GM23338 (cell line): ENCODE measurements around the gene FOXJ3. TPM values are rescaled to one million over a fixed set of nuclear protein-coding genes. Genes with fewer than 3 reads are reported as not detected.

Experiments used
- ATAC-seq: fragments of 200-7000 bp; cut with Tn5 transposase; 3 replicates; pipeline ENCODE4 v1.9.1; 2020
- DNase-seq: peaks from one replicate; pipeline ENCODE4 v3.0.0-alpha.2; 2015; ENCODE audit warnings: low spot score
- H2AFZ ChIP-seq: fragments of 200-600 bp; sonication (generic); 2 replicates; pipeline ENCODE4 v1.8.0; 2016; ENCODE audit warnings: antibody characterized with exemption, mild to moderate bottlenecking, moderate library complexity
- H3F3A ChIP-seq: fragments of 200-600 bp; sonication (generic); replicated peaks from 2 replicates; pipeline ENCODE4 v1.8.0; 2017; ENCODE audit warnings: antibody characterized with exemption, mixed run types, low read depth
- H3K27ac ChIP-seq: fragments of 200-600 bp; sonication (generic); 2 replicates; pipeline ENCODE4 v1.6.1; 2016; ENCODE audit warnings: low read depth
- H3K27me3 ChIP-seq: fragments of 200-600 bp; sonication (generic); 2 replicates; pipeline ENCODE4 v1.8.0; 2016; ENCODE audit warnings: mild to moderate bottlenecking, mixed run types, moderate library complexity; ENCODE audit not compliant: insufficient read depth
- H3K36me3 ChIP-seq: fragments of 200-600 bp; sonication (generic); 2 replicates; pipeline ENCODE4 v1.8.0; 2016; ENCODE audit warnings: mild to moderate bottlenecking; ENCODE audit not compliant: insufficient read depth
- H3K4me1 ChIP-seq: fragments of 200-600 bp; sonication (generic); 2 replicates; pipeline ENCODE4 v1.8.0; 2016; ENCODE audit warnings: mild to moderate bottlenecking, moderate library complexity; ENCODE audit not compliant: insufficient read depth
- H3K4me2 ChIP-seq: fragments of 200-600 bp; sonication (generic); 2 replicates; pipeline ENCODE4 v1.7.1; 2017; ENCODE audit warnings: mixed run types
- H3K4me3 ChIP-seq: fragments of 200-600 bp; sonication (generic); 2 replicates; pipeline ENCODE4 v1.6.1; 2016; ENCODE audit warnings: mixed run types
- H3K79me2 ChIP-seq: fragments of 200-600 bp; sonication (generic); replicated peaks from 2 replicates; pipeline ENCODE4 v1.8.0; 2017; ENCODE audit warnings: mild to moderate bottlenecking; ENCODE audit not compliant: insufficient read depth
- H3K9me2 ChIP-seq: fragments of 200-600 bp; sonication (generic); 2 replicates; pipeline ENCODE4 v1.8.0; 2017; ENCODE audit not compliant: insufficient read depth
- H4K20me1 ChIP-seq: fragments of 200-600 bp; sonication (generic); replicated peaks from 2 replicates; pipeline ENCODE4 v1.8.0; 2017; ENCODE audit warnings: mild to moderate bottlenecking; ENCODE audit not compliant: insufficient read depth
- H3K27ac Mint-ChIP-seq: 2 replicates; pipeline ENCODE4 v1.8.0; 2020; ENCODE audit warnings: inconsistent platforms, mild to moderate bottlenecking, moderate library complexity, mixed read lengths
- H3K27me3 Mint-ChIP-seq: 3 replicates; pipeline ENCODE4 v1.8.0; 2022; ENCODE audit warnings: low read depth, mild to moderate bottlenecking, moderate library complexity, mixed read lengths, inconsistent platforms; ENCODE audit not compliant: insufficient read depth, poor library complexity
- H3K36me3 Mint-ChIP-seq: 3 replicates; pipeline ENCODE4 v1.8.0; 2021; ENCODE audit warnings: low read depth, mild to moderate bottlenecking, inconsistent platforms, moderate library complexity, mixed read lengths
- H3K4me1 Mint-ChIP-seq: 3 replicates; pipeline ENCODE4 v1.8.0; 2020; ENCODE audit warnings: mild to moderate bottlenecking, inconsistent platforms, mixed read lengths
- H3K4me3 Mint-ChIP-seq: 3 replicates; pipeline ENCODE4 v1.8.0; 2021; ENCODE audit warnings: moderate library complexity, mild to moderate bottlenecking, inconsistent platforms, mixed read lengths
- H3K9me3 Mint-ChIP-seq: 3 replicates; pipeline ENCODE4 v1.8.0; 2020; ENCODE audit warnings: moderate library complexity, mild to moderate bottlenecking, inconsistent platforms, mixed read lengths
- ETS1 ChIP-seq: IDR thresholded peaks from 2 replicates; pipeline ENCODE4 v1.6.1; 2016; ENCODE audit warnings: antibody characterized with exemption
- EZH2 ChIP-seq: fragments of 200-600 bp; sonication (generic); IDR thresholded peaks from one replicate; pipeline ENCODE4 v1.8.0; 2017; ENCODE audit warnings: antibody characterized with exemption, mild to moderate bottlenecking, low read depth; ENCODE audit not compliant: unreplicated experiment
- JUNB ChIP-seq: IDR thresholded peaks from one replicate; pipeline ENCODE4 v1.6.1; 2016; ENCODE audit warnings: antibody characterized with exemption; ENCODE audit not compliant: unreplicated experiment
- REST ChIP-seq: IDR thresholded peaks from one replicate; pipeline ENCODE4 v1.6.1; 2018; ENCODE audit warnings: antibody characterized with exemption; ENCODE audit not compliant: unreplicated experiment
- ZNF462 ChIP-seq: fragments of 250-450 bp; sonication (Bioruptor Pico); IDR thresholded peaks from 2 replicates; pipeline ENCODE4 v1.5.0; 2020; ENCODE audit warnings: mild to moderate bottlenecking, moderate library complexity
- polyA plus RNA-seq: library from polyadenylated mRNA; unstranded; fragments of >200 nt; fragmentation: Nextera tagmentation; extraction: Ambion mirVana; gene quantifications from 2 replicates; pipeline ENCODE4 v1.2.1, GENCODE V29; 2016
- total RNA-seq: library from RNA; depleted of rRNA; stranded (reverse); fragments of >200 nt; shearing (Covaris generic); gene quantifications from 2 replicates; pipeline ENCODE4 v1.2.3, GENCODE V29; 2014

Gene FOXJ3
- total and polyA plus RNA-seq, 2 experiments from 2014 or later, result 36.6 to 53.3 TPM

- TF ChIP-seq ETS1 (no peak), REST (no peak), EZH2 (no peak), ZNF462 (CRISPR knock-in tag) (no peak), JUNB (no peak)
- Histone ChIP-seq H3K9me2 (no peaks in the 10 kb centered on the region), H3K27me3 (no peaks in the 10 kb centered on the region), H3K4me2 (no peak overlapping the region), H3K4me3 (no peak overlapping the region), H3F3A (no peaks in the 10 kb centered on the region), H3K79me2 (peaks cover 97% of the 10 kb centered on the region), H2AFZ (no peak overlapping the region), H3K4me1 (no peaks in the 10 kb centered on the region), H3K36me3 (no peaks in the 10 kb centered on the region), H3K27ac (no peak overlapping the region), H4K20me1 (peaks cover 17% of the 10 kb centered on the region; the same call in 1 of the 2 replicates)
- ATAC-seq, result no peak
- Mint-ChIP-seq H3K27me3 (peaks cover 2% of the 10 kb centered on the region), H3K9me3 (no peaks in the 10 kb centered on the region), H3K27ac (no peak overlapping the region), H3K36me3 (peaks cover 8% of the 10 kb centered on the region; the same call in 1 of the 3 replicates), H3K4me3 (no peak overlapping the region), H3K4me1 (peaks cover 6% of the 10 kb centered on the region)
- no peak for DNase-seq
Observed at GRCh38 chr1:42260376-42261070, 74.5 kb downstream of the FOXJ3 start.
